Suprapubic skin (tissue), 4 donors: ENCODE results near the gene UNC5B. TPM values are rescaled to one million over a fixed set of nuclear protein-coding genes. Genes with fewer than 3 reads are reported as not detected.
A peak's percentile ranks its signal among the peaks of the same experiment; 100 is the strongest.

Source experiments
- DNase-seq, 2 donors: peaks; one replicate each; pipeline ENCODE4 v3.0.0-alpha.2; 2019; ENCODE audit warnings: low spot score in 2 of 2
- H3K27ac ChIP-seq: fragments of 200-600 bp; sonication (generic); one replicate; pipeline ENCODE4 v1.5.1; 2019
- H3K27me3 ChIP-seq: fragments of 200-600 bp; sonication (generic); one replicate; pipeline ENCODE4 v1.5.1; 2019
- H3K36me3 ChIP-seq: fragments of 200-600 bp; sonication (generic); one replicate; pipeline ENCODE4 v1.5.1; 2019
- H3K4me1 ChIP-seq: fragments of 200-600 bp; sonication (generic); one replicate; pipeline ENCODE4 v1.5.1; 2019
- H3K4me3 ChIP-seq: fragments of 200-600 bp; sonication (generic); one replicate; pipeline ENCODE4 v1.5.1; 2019; ENCODE audit warnings: mild to moderate bottlenecking
- H3K9me3 ChIP-seq: fragments of 200-600 bp; sonication (generic); one replicate; pipeline ENCODE4 v1.5.1; 2019
- CTCF ChIP-seq, 2 donors: fragments of 200-600 bp in 1 of 2; fragments of 450-650 bp in 1 of 2; sonication (generic) in 1 of 2; IDR thresholded peaks; one replicate each; pipeline ENCODE4 v1.5.1; 2016 to 2019; ENCODE audit warnings: antibody characterized with exemption in 2 of 2, mild to moderate bottlenecking in 1 of 2, moderate library complexity in 1 of 2
- EP300 ChIP-seq: sonication (generic); formaldehyde crosslinking; IDR thresholded peaks from one replicate; pipeline ENCODE4 v1.6.1; 2017; ENCODE audit warnings: antibody characterized with exemption
- POLR2A ChIP-seq, 2 donors: fragments of 450-650 bp; IDR thresholded peaks; one replicate each; pipeline ENCODE4 v1.6.1; 2017; ENCODE audit warnings: antibody characterized with exemption in 2 of 2, mild to moderate bottlenecking in 2 of 2, moderate library complexity in 2 of 2
- POLR2AphosphoS5 ChIP-seq, 3 donors: sonication (generic); formaldehyde crosslinking; IDR thresholded peaks; one replicate each; pipeline ENCODE4 v1.6.1; 2017; ENCODE audit warnings: antibody characterized with exemption in 3 of 3
- WGBS: methylation state at CpG from one replicate; pipeline ENCODE4 v1.1.5; 2018; 5-methylcytosine and 5-hydroxymethylcytosine counted together
- total RNA-seq, 4 donors: library from RNA; depleted of rRNA; stranded (reverse); fragments of >200 nt; gene quantifications; one replicate each; pipeline ENCODE4 v1.1.0, GENCODE V29; 2016

Gene UNC5B
- total RNA-seq, 4 donors from 2014 or later: 7.2 to 45.7 (median 14.7) TPM

GRCh38 chr10:71203124-71203523, 9.2 kb upstream of the UNC5B start:
- Histone ChIP-seq H3K4me3 (no peak overlapping the region), H3K27me3 (peaks cover 15% of the 10 kb centered on the region), H3K4me1 (no peaks in the 10 kb centered on the region), H3K36me3 (no peaks in the 10 kb centered on the region), H3K9me3 (no peaks in the 10 kb centered on the region), H3K27ac (no peak overlapping the region)
- TF ChIP-seq CTCF (IDR thresholded peaks at IDR 0.05) (no peak), POLR2A (IDR thresholded peaks at IDR 0.05) (no peak), EP300 (no peak), POLR2AphosphoS5 (IDR thresholded peaks at IDR 0.05) (no peak)
- DNase-seq: no peak
- WGBS: 80% methylated on average over 1 of the region's 1 CpG

- peak; percentile 4 to 29 for DNase-seq
- no peak for TF ChIP-seq POLR2A (IDR thresholded peaks at IDR 0.05)
- TF ChIP-seq EP300: no peak
- no peak for TF ChIP-seq POLR2AphosphoS5 (IDR thresholded peaks at IDR 0.05)
- TF ChIP-seq CTCF (IDR thresholded peaks at IDR 0.05): no peak
- Histone ChIP-seq H3K4me3 (no peak overlapping the region), H3K36me3 (no peaks in the 10 kb centered on the region), H3K4me1 (peaks cover under 1% of the 10 kb centered on the region), H3K27ac (no peak overlapping the region), H3K9me3 (no peaks in the 10 kb centered on the region), H3K27me3 (peaks cover 15% of the 10 kb centered on the region)
- 95% methylated on average over 5 of the region's 5 CpGs for WGBS
Observed at GRCh38 chr10:71203716-71204115, 8.7 kb upstream of the UNC5B start.

GRCh38 chr10:71204746-71205145, 7.6 kb upstream of the UNC5B start:
- H3K4me1 ChIP-seq: peaks cover 7% of the 10 kb centered on the region
- H3K9me3 ChIP-seq: no peaks in the 10 kb centered on the region
- WGBS: 37% methylated on average over 2 of the region's 2 CpGs
- H3K27me3 ChIP-seq: peaks cover 20% of the 10 kb centered on the region
- H3K36me3 ChIP-seq: no peaks in the 10 kb centered on the region
- H3K4me3 ChIP-seq: no peak overlapping the region
- no peak overlapping the region for H3K27ac ChIP-seq
- peak in 1 of 2 donors; percentile 8 for DNase-seq
- TF ChIP-seq POLR2AphosphoS5 (IDR thresholded peaks at IDR 0.05) (no peak), EP300 (no peak), POLR2A (IDR thresholded peaks at IDR 0.05) (no peak), CTCF (IDR thresholded peaks at IDR 0.05) (no peak)

- no peak for DNase-seq
- no peak for TF ChIP-seq POLR2A (IDR thresholded peaks at IDR 0.05)
- no peak for TF ChIP-seq POLR2AphosphoS5 (IDR thresholded peaks at IDR 0.05)
- TF ChIP-seq EP300: no peak
- TF ChIP-seq CTCF (IDR thresholded peaks at IDR 0.05): no peak
- Histone ChIP-seq H3K4me1 (peaks cover 7% of the 10 kb centered on the region), H3K4me3 (no peak overlapping the region), H3K27ac (no peak overlapping the region), H3K36me3 (no peaks in the 10 kb centered on the region), H3K27me3 (peaks cover 28% of the 10 kb centered on the region), H3K9me3 (no peaks in the 10 kb centered on the region)
- 82% methylated on average over 4 of the region's 4 CpGs for WGBS
Observed at GRCh38 chr10:71205468-71205867, 6.9 kb upstream of the UNC5B start.

GRCh38 chr10:71206911-71207310, 5.5 kb upstream of the UNC5B start:
- peaks cover 40% of the 10 kb centered on the region for H3K27me3 ChIP-seq
- H3K36me3 ChIP-seq: no peaks in the 10 kb centered on the region
- no peak overlapping the region for H3K27ac ChIP-seq
- WGBS: 92% methylated on average over 1 of the region's 1 CpG
- no peak for TF ChIP-seq EP300
- no peak for TF ChIP-seq POLR2AphosphoS5 (IDR thresholded peaks at IDR 0.05)
- no peak for TF ChIP-seq POLR2A (IDR thresholded peaks at IDR 0.05)
- TF ChIP-seq CTCF (IDR thresholded peaks at IDR 0.05): no peak
- no peak overlapping the region for H3K4me3 ChIP-seq
- H3K9me3 ChIP-seq: no peaks in the 10 kb centered on the region
- DNase-seq: peak; percentile 20 to 50
- peaks cover 10% of the 10 kb centered on the region for H3K4me1 ChIP-seq
